Non-pigmented ciliary epithelial cell (primary cell): Measurements from ENCODE around the gene MTREX.

Experiments used
- DNase-seq: peaks from one replicate; pipeline ENCODE4 v3.0.0-alpha.2; 2010; ENCODE audit warnings: low read depth

MTREX gene

GRCh38 chr5:55429221-55429612 lies 121.4 kb downstream of the MTREX start:
- DNase-seq: no peak

GRCh38 chr5:55429613-55430253 lies 121.9 kb downstream of the MTREX start:
- DNase-seq: no peak

GRCh38 chr5:55432549-55432948 lies 124.8 kb downstream of the MTREX start:
- DNase-seq: no peak

- DNase-seq: no peak
These were observed 129.7 kb downstream of the MTREX start for GRCh38 chr5:55437452-55437851.

- DNase-seq: no peak
These were observed 130.0 kb downstream of the MTREX start for GRCh38 chr5:55437859-55438206.

- DNase-seq: no peak
These were observed 131.2 kb downstream of the MTREX start for GRCh38 chr5:55438998-55439397.

- DNase-seq: no peak
These were observed 132.4 kb downstream of the MTREX start for GRCh38 chr5:55440188-55440646.

GRCh38 chr5:55441107-55441771 lies 133.4 kb downstream of the MTREX start:
- DNase-seq: no peak

- no peak for DNase-seq
These were observed 134.2 kb downstream of the MTREX start for GRCh38 chr5:55441954-55442353.

GRCh38 chr5:55445791-55446190 lies 138.0 kb downstream of the MTREX start:
- DNase-seq: no peak

GRCh38 chr5:55446640-55447351 lies 139.0 kb downstream of the MTREX start:
- DNase-seq: no peak

GRCh38 chr5:55450050-55450765 lies 142.4 kb downstream of the MTREX start:
- peak; percentile 20 for DNase-seq

GRCh38 chr5:55451976-55452375 lies 144.2 kb downstream of the MTREX start:
- DNase-seq: no peak

GRCh38 chr5:55453211-55453610 lies 145.4 kb downstream of the MTREX start:
- DNase-seq: no peak

GRCh38 chr5:55454282-55454681 lies 146.5 kb downstream of the MTREX start:
- no peak for DNase-seq

- DNase-seq: no peak
These were observed 148.6 kb downstream of the MTREX start for GRCh38 chr5:55456216-55456895.

GRCh38 chr5:55459572-55459971 lies 151.8 kb downstream of the MTREX start:
- no peak for DNase-seq

- no peak for DNase-seq
These were observed 155.8 kb downstream of the MTREX start for GRCh38 chr5:55463613-55464012.

- no peak for DNase-seq
These were observed 160.2 kb downstream of the MTREX start for GRCh38 chr5:55467862-55468551.

- no peak for DNase-seq
These were observed 162.1 kb downstream of the MTREX start for GRCh38 chr5:55469839-55470238.

- DNase-seq: no peak
These were observed 162.5 kb downstream of the MTREX start for GRCh38 chr5:55470282-55470681.
